Duodenal mucosa (tissue), 2 donors: ENCODE measurements around the gene ZNF606.
A peak's percentile ranks its signal among the peaks of the same experiment; 100 is the strongest.
"Not testable (repeated sequence)": the region's sequence is repeated elsewhere in the genome, so short reads cannot be mapped to it uniquely, and the experiment has no call there.

Source experiments
- H3K27ac ChIP-seq: one replicate; pipeline ENCODE4 v1.7.0; 2013; ENCODE audit warnings: low read depth, low read length
- H3K27me3 ChIP-seq, 2 donors: one replicate each; pipeline ENCODE4 v1.7.0; 2013; ENCODE audit warnings: low read length in 2 of 2, control low read depth in 1 of 2; ENCODE audit not compliant: insufficient read depth in 2 of 2, control insufficient read depth in 1 of 2
- H3K36me3 ChIP-seq, 2 donors: one replicate each; pipeline ENCODE4 v1.7.0; 2013; ENCODE audit warnings: low read length in 2 of 2, control low read depth in 1 of 2; ENCODE audit not compliant: insufficient read depth in 2 of 2, control insufficient read depth in 1 of 2
- H3K4me1 ChIP-seq, 2 donors: one replicate each; pipeline ENCODE4 v1.7.0; 2013; ENCODE audit warnings: low read length in 2 of 2, control low read depth in 1 of 2; ENCODE audit not compliant: insufficient read depth in 2 of 2, control insufficient read depth in 1 of 2
- H3K4me3 ChIP-seq, 2 donors: one replicate each; pipeline ENCODE4 v1.7.0; 2013; ENCODE audit warnings: low read length in 2 of 2, low read depth in 1 of 2
- H3K9ac ChIP-seq, 2 donors: one replicate each; pipeline ENCODE4 v1.7.0; 2013; ENCODE audit warnings: low read length in 2 of 2, low read depth in 1 of 2
- H3K9me3 ChIP-seq, 2 donors: one replicate each; pipeline ENCODE4 v1.7.0; 2013; ENCODE audit warnings: low read length in 2 of 2, control low read depth in 1 of 2; ENCODE audit not compliant: control insufficient read depth in 1 of 2

The ZNF606 gene

DNA sequence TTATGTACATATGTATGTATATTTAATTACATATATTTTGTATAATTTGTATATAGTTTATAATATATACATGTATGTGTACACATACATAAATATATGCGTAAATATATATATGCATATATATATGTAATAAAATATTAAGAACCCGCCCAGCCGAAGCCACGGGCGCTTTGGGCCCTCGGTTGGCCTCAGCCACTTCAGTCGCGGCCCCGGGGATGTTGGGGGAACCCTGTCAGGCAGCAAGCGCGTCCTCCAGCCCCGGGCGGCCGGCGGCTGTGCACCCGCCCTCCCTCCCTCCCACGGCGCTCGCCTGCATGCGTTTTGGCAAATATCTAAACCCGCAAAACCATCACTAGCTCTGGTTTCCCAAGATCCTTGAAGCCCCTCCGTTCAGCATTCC, 7.9 kb upstream of the ZNF606 start:
- Histone ChIP-seq H3K27ac (no peak overlapping the region), H3K4me1 (peaks cover 0 to 4% of the 10 kb centered on the region in 2 donors), H3K4me3 (no peak overlapping the region), H3K9me3 (peaks cover 17 to 45% of the 10 kb centered on the region in 2 donors), H3K27me3 (no peaks in the 10 kb centered on the region), H3K36me3 (peaks cover 7 to 9% of the 10 kb centered on the region in 2 donors), H3K9ac (no peak overlapping the region)

DNA sequence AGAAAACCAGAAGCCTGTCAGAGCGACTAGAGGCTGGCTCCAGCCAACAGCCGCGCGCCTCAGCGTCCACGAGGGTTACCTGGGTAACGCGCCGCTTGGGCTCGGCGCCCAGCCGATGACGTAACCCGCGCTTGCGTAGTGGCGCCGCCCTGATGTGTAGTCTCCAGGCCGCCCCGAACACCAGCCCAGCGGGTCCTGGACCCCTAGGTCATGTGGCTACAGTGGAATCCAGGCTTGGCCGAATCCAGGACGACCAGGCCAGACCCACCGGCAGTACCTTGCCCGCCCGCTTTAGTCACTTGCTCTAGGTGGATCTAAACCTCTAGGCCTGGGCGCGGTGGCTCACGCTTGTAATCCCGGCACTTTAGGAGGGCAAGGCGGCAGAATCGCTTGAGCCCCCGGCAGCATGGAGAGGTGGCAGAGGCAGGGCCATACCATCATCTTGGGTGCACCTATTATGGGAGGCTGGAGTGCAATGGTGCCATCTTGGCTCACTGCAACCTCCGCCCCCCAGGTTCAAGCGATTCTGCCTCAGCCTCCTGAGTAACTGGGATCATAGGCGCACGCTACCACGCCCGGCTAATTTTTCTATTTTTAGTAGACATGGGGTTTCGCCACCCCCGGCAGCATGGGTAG, 7.2 kb upstream of the ZNF606 start:
- no peaks in the 10 kb centered on the region for H3K27me3 ChIP-seq
- peaks cover 0 to 4% of the 10 kb centered on the region in 2 donors for H3K4me1 ChIP-seq
- peaks cover 7 to 11% of the 10 kb centered on the region in 2 donors for H3K36me3 ChIP-seq
- H3K27ac ChIP-seq = peak overlapping the region; percentile 75
- peak overlapping the region; percentile 70 to 79 for H3K4me3 ChIP-seq
- H3K9ac ChIP-seq = peak overlapping the region; percentile 63 to 70
- H3K9me3 ChIP-seq = peaks cover 22 to 46% of the 10 kb centered on the region in 2 donors

DNA sequence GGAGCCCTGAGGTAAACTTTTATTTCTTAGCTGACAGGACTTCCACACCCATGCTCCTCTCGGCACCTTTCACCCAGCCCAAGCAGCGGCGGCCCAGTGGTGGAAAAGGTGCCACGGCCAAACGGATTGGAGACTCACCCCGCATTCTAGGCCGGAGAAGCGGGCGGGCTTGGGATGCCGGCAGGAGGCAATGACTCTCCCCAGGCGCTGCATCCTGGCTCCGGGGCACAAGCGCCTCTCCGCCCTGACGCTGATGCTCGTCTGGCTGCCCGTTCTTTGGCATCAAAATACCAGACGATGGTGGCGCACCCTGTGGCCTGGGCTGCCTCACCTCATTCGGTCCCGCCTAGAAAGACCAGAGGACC, 6.7 kb upstream of the ZNF606 start:
- Histone ChIP-seq H3K27ac (no peak overlapping the region), H3K9ac (no peak overlapping the region), H3K36me3 (peaks cover 9 to 11% of the 10 kb centered on the region in 2 donors), H3K4me3 (peak overlapping the region; percentile 70 to 79), H3K27me3 (no peaks in the 10 kb centered on the region), H3K4me1 (peaks cover under 1 to 4% of the 10 kb centered on the region in 2 donors), H3K9me3 (peaks cover 27 to 48% of the 10 kb centered on the region in 2 donors)

- Histone ChIP-seq H3K36me3 (peaks cover 11 to 13% of the 10 kb centered on the region in 2 donors), H3K9me3 (peaks cover 31 to 52% of the 10 kb centered on the region in 2 donors), H3K4me3 (peak overlapping the region; percentile 70 to 79)
- H3K27ac ChIP-seq, H3K9ac ChIP-seq, H3K4me1 ChIP-seq, H3K27me3 ChIP-seq: not testable (repeated sequence)
Measured at GRCh38 chr19:58008877-58009276, 6.3 kb upstream of the ZNF606 start.

DNA sequence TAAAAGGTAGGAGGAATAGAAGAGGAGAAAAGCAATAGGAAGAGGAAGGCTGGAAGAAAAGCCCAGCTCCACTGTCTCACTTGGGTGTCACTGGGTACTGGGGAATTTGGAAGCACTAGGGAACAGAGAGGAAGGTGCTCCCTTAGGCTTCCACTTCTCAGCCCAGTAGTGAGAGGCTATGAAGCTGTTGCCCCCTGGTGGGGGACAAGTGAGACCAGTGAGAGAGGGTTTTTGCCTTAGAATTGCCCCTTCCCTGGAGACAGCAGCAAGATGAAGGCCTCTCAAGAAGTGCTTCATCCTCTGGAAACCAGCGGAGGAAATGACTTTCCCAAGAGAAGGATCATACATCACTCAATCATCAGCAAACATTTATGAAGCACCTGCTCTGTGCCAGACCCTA, 4.7 kb upstream of the ZNF606 start:
- peaks cover 11 to 13% of the 10 kb centered on the region in 2 donors for H3K36me3 ChIP-seq

DNA sequence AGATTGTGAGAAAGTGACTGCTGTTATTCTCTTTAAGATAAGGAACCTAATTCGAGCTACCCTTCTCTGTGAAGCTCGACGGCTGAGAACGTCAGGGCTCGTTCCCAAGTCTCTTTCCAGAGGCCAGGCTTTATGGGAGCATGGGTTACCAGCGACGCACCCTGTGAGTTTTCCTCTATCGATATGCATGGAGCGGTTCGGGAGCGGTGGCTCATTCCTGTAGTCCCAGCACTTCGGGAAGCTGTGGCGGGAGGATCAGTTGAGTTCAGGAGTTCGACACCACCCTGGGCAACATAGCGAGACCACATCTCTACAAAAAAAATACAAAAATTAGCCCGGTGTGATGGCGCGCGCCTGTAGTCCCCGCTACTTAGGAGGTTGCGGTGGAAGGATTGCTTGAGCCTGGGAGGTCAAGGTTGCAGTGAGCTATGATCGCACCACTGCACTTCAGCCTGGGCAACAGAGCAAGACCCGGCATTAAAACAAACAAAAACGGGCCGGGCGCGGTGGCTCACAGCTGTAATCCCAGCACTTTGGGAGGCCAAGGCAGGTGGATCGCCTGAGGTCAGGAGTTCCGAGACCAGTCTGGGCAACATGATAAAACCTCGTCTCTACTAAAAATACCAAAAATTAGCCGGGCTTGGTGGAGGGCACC, 681 bp upstream of the ZNF606 start:
- Histone ChIP-seq H3K9me3 (peaks cover 47 to 53% of the 10 kb centered on the region in 2 donors), H3K9ac (peak overlapping the region; percentile 60 to 84), H3K4me1 (peaks cover 11 to 12% of the 10 kb centered on the region in 2 donors), H3K4me3 (peak overlapping the region; percentile 88 to 91), H3K36me3 (peaks cover 31 to 37% of the 10 kb centered on the region in 2 donors), H3K27ac (no peak overlapping the region), H3K27me3 (no peaks in the 10 kb centered on the region)

More for the DNA sequence above, 4.7 kb upstream of the ZNF606 start:
- Histone ChIP-seq H3K27me3 (no peaks in the 10 kb centered on the region), H3K9me3 (peaks cover 33 to 44% of the 10 kb centered on the region in 2 donors), H3K4me1 (peaks cover 4 to 5% of the 10 kb centered on the region in 2 donors), H3K27ac (no peak overlapping the region), H3K4me3 (no peak overlapping the region), H3K9ac (no peak overlapping the region)

DNA sequence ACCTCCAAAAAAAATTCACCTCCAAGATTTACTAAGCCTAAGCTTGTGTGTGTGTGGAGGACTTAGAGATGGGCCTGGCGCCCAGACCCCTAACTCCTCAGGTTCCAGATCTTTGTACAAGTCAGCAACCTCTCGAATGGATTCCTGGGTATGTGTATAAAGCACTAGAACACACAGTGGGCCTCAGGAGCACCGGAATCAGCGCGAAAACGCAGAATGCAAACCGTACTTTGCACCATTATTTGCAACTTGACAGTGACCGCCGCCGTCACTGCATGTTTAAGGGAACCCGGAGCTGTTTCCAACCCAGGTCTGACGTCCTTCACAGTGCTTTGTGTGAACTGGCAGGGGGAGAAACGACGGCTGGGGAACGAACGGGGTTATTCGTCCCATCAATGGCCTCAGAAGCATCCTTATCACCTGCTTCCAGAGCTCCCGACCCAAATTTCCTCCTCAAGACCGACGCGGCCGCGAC, 688 bp downstream of the ZNF606 start:
- Histone ChIP-seq H3K9me3 (peaks cover 40 to 56% of the 10 kb centered on the region in 2 donors), H3K4me1 (peaks cover 11 to 12% of the 10 kb centered on the region in 2 donors), H3K36me3 (peaks cover 39 to 49% of the 10 kb centered on the region in 2 donors), H3K27me3 (no peaks in the 10 kb centered on the region), H3K9ac (peak overlapping the region; percentile 83 to 84), H3K27ac (peak overlapping the region; percentile 86), H3K4me3 (peak overlapping the region; percentile 88 to 91)

GRCh38 chr19:58000677-58001076, 1.9 kb downstream of the ZNF606 start:
- Histone ChIP-seq H3K27ac (no peak overlapping the region), H3K9ac (no peak overlapping the region), H3K4me3 (peak overlapping the region; percentile 88 to 91), H3K9me3 (peaks cover 36 to 57% of the 10 kb centered on the region in 2 donors), H3K36me3 (peaks cover 40 to 51% of the 10 kb centered on the region in 2 donors), H3K27me3 (no peaks in the 10 kb centered on the region), H3K4me1 (peaks cover 11 to 12% of the 10 kb centered on the region in 2 donors)

DNA sequence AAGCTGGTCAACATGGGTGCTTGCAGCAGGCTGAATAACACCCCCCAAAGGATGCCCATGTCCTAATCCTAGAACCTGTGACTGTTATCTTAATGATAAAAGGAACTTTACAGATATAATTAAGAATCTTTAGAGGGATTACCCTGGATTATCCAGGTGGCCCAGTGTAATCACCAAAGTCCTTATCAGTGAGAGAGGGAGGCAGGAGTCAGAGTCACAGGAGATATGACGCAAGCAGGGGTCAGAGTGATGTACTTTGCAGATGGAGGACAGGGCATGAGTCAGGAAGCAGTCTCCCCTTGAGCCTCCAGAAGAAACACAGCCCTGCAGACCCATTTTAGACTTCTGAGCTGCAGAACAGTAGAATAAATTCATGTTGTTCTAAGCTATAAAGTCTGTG, 9.8 kb downstream of the ZNF606 start:
- Histone ChIP-seq H3K36me3 (peaks cover 59 to 70% of the 10 kb centered on the region in 2 donors), H3K9me3 (peaks cover 68 to 78% of the 10 kb centered on the region in 2 donors), H3K27ac (no peak overlapping the region), H3K4me3 (peak overlapping the region in 1 of 2 donors; percentile 5), H3K9ac (no peak overlapping the region), H3K27me3 (no peaks in the 10 kb centered on the region), H3K4me1 (no peaks in the 10 kb centered on the region)

- H3K9ac ChIP-seq = no peak overlapping the region
- H3K27me3 ChIP-seq = no peaks in the 10 kb centered on the region
- no peaks in the 10 kb centered on the region for H3K4me1 ChIP-seq
- peaks cover 57 to 61% of the 10 kb centered on the region in 2 donors for H3K36me3 ChIP-seq
- H3K9me3 ChIP-seq = peaks cover 92 to 98% of the 10 kb centered on the region in 2 donors
- H3K4me3 ChIP-seq = peak overlapping the region; percentile 32 to 36
- no peak overlapping the region for H3K27ac ChIP-seq
Measured at GRCh38 chr19:57978586-57979289, 23.9 kb downstream of the ZNF606 start.
